ENCODE results near the gene CEP170B.
"Not testable (repeated sequence)": the region's sequence is repeated elsewhere in the genome, so short reads cannot be mapped to it uniquely, and the experiment has no call there.

CEP170B gene

GRCh38 chr14:104852280-104852663, 12.8 kb upstream of the CEP170B start:
- no peaks in the 10 kb centered on the region for H3K36me3 Mint-ChIP-seq (ENCODE audit: low read depth)
- DNase-seq: no peak
- H3K9me3 Mint-ChIP-seq: peaks cover 9% of the 10 kb centered on the region

GRCh38 chr14:104855532-104856090, 9.5 kb upstream of the CEP170B start:
- Mint-ChIP-seq H3K27ac (no peak overlapping the region), H3K27me3 (ENCODE audit: low read depth, poor library complexity) (peaks cover 58% of the 10 kb centered on the region), H3K9me3 (peaks cover 3% of the 10 kb centered on the region), H3K4me1 (no peaks in the 10 kb centered on the region), H3K4me3 (no peak overlapping the region), H3K36me3 (ENCODE audit: low read depth) (no peaks in the 10 kb centered on the region)
- no peak for DNase-seq
- no peak for TF ChIP-seq CTCF (IDR thresholded peaks at IDR 0.05)

More at GRCh38 chr14:104852280-104852663, 12.8 kb upstream of the CEP170B start:
- no peak for TF ChIP-seq CTCF (IDR thresholded peaks at IDR 0.05)
- peaks cover 85% of the 10 kb centered on the region for H3K27me3 Mint-ChIP-seq (ENCODE audit: low read depth, poor library complexity)
- no peaks in the 10 kb centered on the region for H3K4me1 Mint-ChIP-seq
- no peak overlapping the region for H3K27ac Mint-ChIP-seq
- no peak overlapping the region for H3K4me3 Mint-ChIP-seq

- no peak for DNase-seq
- Mint-ChIP-seq H3K9me3 (peaks cover 3% of the 10 kb centered on the region), H3K27ac (no peak overlapping the region), H3K4me3 (no peak overlapping the region), H3K27me3 (ENCODE audit: low read depth, poor library complexity) (peaks cover 51% of the 10 kb centered on the region), H3K36me3 (ENCODE audit: low read depth) (no peaks in the 10 kb centered on the region), H3K4me1 (no peaks in the 10 kb centered on the region)
- no peak for TF ChIP-seq CTCF (IDR thresholded peaks at IDR 0.05)
Observed at GRCh38 chr14:104856157-104856868, 8.8 kb upstream of the CEP170B start.

- Mint-ChIP-seq H3K4me1 (no peaks in the 10 kb centered on the region), H3K36me3 (ENCODE audit: low read depth) (no peaks in the 10 kb centered on the region), H3K27ac (no peak overlapping the region), H3K27me3 (ENCODE audit: low read depth, poor library complexity) (peaks cover 42% of the 10 kb centered on the region), H3K4me3 (no peak overlapping the region), H3K9me3 (peaks cover 2% of the 10 kb centered on the region)
- TF ChIP-seq CTCF (IDR thresholded peaks at IDR 0.05): no peak
- DNase-seq: no peak
Observed at GRCh38 chr14:104856869-104857860, 7.9 kb upstream of the CEP170B start.

GRCh38 chr14:104857931-104858330, 7.1 kb upstream of the CEP170B start:
- H3K36me3 Mint-ChIP-seq (ENCODE audit: low read depth); H3K4me1 Mint-ChIP-seq; H3K4me3 Mint-ChIP-seq; H3K27ac Mint-ChIP-seq; H3K9me3 Mint-ChIP-seq; DNase-seq: not testable (repeated sequence)
- H3K27me3 Mint-ChIP-seq (ENCODE audit: low read depth, poor library complexity): peaks cover 36% of the 10 kb centered on the region

- TF ChIP-seq CTCF (IDR thresholded peaks at IDR 0.05): no peak
- Mint-ChIP-seq H3K4me3 (no peak overlapping the region), H3K27me3 (ENCODE audit: low read depth, poor library complexity) (peaks cover 26% of the 10 kb centered on the region), H3K27ac (no peak overlapping the region), H3K36me3 (ENCODE audit: low read depth) (no peaks in the 10 kb centered on the region), H3K4me1 (no peaks in the 10 kb centered on the region), H3K9me3 (peaks cover 4% of the 10 kb centered on the region)
- DNase-seq: no peak
Observed at GRCh38 chr14:104858811-104859426, 6.1 kb upstream of the CEP170B start.

Data from nephron progenitor cell (in vitro differentiated cells).